Left lung (tissue), 10 donors: Measurements from ENCODE around the gene N4BP3. TPM values are rescaled to one million over a fixed set of nuclear protein-coding genes. Genes with fewer than 3 reads are reported as not detected.
"Not testable (repeated sequence)": the region's sequence is repeated elsewhere in the genome, so short reads cannot be mapped to it uniquely, and the experiment has no call there.

ENCODE experiments used
- ATAC-seq: fragments of 200-7000 bp; cut with Tn5 transposase; one replicate; pipeline ENCODE4 v1.9.1; 2020; ENCODE audit warnings: moderate library complexity
- DNase-seq, 4 donors: peaks; one replicate each; pipeline ENCODE4 v3.0.0-alpha.2; 2013 to 2020
- H3K27ac ChIP-seq, 2 donors: fragments of 200-600 bp; sonication (generic) in 1 of 2; one replicate each; pipeline versions ENCODE4 v1.5.0 to v1.8.0; 2020 to 2021
- H3K27me3 ChIP-seq, 2 donors: fragments of 200-600 bp; sonication (generic) in 1 of 2; one replicate each; pipeline versions ENCODE4 v1.5.0 to v1.8.0; 2020 to 2021
- H3K36me3 ChIP-seq, 2 donors: fragments of 200-600 bp; sonication (generic) in 1 of 2; one replicate each; pipeline versions ENCODE4 v1.5.0 to v1.8.0; 2020 to 2021
- H3K4me1 ChIP-seq, 2 donors: fragments of 200-600 bp; one replicate each; pipeline ENCODE4 v1.8.0; 2021
- H3K4me3 ChIP-seq, 2 donors: fragments of 200-600 bp; sonication (generic) in 1 of 2; one replicate each; pipeline versions ENCODE4 v1.5.0 to v1.8.0; 2020 to 2021; ENCODE audit warnings: mild to moderate bottlenecking in 1 of 2
- H3K9me3 ChIP-seq, 2 donors: fragments of 200-600 bp; sonication (generic) in 1 of 2; one replicate each; pipeline versions ENCODE4 v1.5.0 to v1.8.0; 2020 to 2021
- CTCF ChIP-seq, 2 donors: fragments of 200-600 bp; sonication (generic) in 1 of 2; IDR thresholded peaks; one replicate each; pipeline versions ENCODE4 v1.5.0 to v1.8.0; 2021; ENCODE audit warnings: antibody characterized with exemption in 2 of 2
- intact Hi-C, 2 donors: fragments of 100-400 bp; cut with DNase I; formaldehyde crosslinking; loops; one replicate each; pipeline versions ENCODE4 v1.11.2 to v1.14.2; 2022
- polyA plus RNA-seq, 6 donors: library from polyadenylated mRNA; unstranded; fragments of 120-200 nt; gene quantifications; one replicate each; pipeline ENCODE4 v1.2.1, GENCODE V29; 2013; ENCODE audit not compliant: insufficient read length in 6 of 6
- total RNA-seq, 2 donors: library from RNA; stranded (reverse); fragmentation: NEBNext Ultra II Directional; extraction: Animal tissue kit (Norgen Biotek cat#: 25700); gene quantifications; one replicate each; pipeline ENCODE4 v1.2.1, GENCODE V29; 2021
- donor health status: DM: no; HTN: yes; CAD: no.
- donor health status: DM: no; HTN: no; CAD: no.

The N4BP3 gene
- total and polyA plus RNA-seq, 8 donors, result 3.6 to 20.4 (median 15.4) TPM

GRCh38 chr5:178083922-178084321 lies 29.4 kb upstream of the N4BP3 start:
- TF ChIP-seq CTCF (IDR thresholded peaks at IDR 0.05), result no peak
- intact Hi-C loops, result no loop called here
- DNase-seq, result no peak
- no peaks in the 10 kb centered on the region for H3K9me3 ChIP-seq
- H3K27me3 ChIP-seq, result peaks cover 0 to 29% of the 10 kb centered on the region in 2 donors
- ATAC-seq, result no peak
- H3K27ac ChIP-seq, result no peak overlapping the region
- H3K36me3 ChIP-seq, result no peaks in the 10 kb centered on the region
- no peaks in the 10 kb centered on the region for H3K4me1 ChIP-seq
- no peak overlapping the region for H3K4me3 ChIP-seq

GRCh38 chr5:178085316-178085715 lies 28.0 kb upstream of the N4BP3 start:
- H3K4me3 ChIP-seq, result no peak overlapping the region
- H3K27ac ChIP-seq, result no peak overlapping the region
- intact Hi-C loops, result no loop called here
- DNase-seq, result no peak
- peaks cover 0 to 29% of the 10 kb centered on the region in 2 donors for H3K27me3 ChIP-seq
- ATAC-seq, result no peak
- no peaks in the 10 kb centered on the region for H3K36me3 ChIP-seq
- no peaks in the 10 kb centered on the region for H3K4me1 ChIP-seq
- TF ChIP-seq CTCF (IDR thresholded peaks at IDR 0.05), result no peak
- no peaks in the 10 kb centered on the region for H3K9me3 ChIP-seq

GRCh38 chr5:178086266-178086665 lies 27.1 kb upstream of the N4BP3 start:
- intact Hi-C loops, result no loop called here
- TF ChIP-seq CTCF (IDR thresholded peaks at IDR 0.05), result no peak
- Histone ChIP-seq H3K36me3 (no peaks in the 10 kb centered on the region), H3K4me1 (no peaks in the 10 kb centered on the region), H3K4me3 (no peak overlapping the region), H3K27me3 (peaks cover 0 to 29% of the 10 kb centered on the region in 2 donors), H3K9me3 (no peaks in the 10 kb centered on the region), H3K27ac (no peak overlapping the region)
- DNase-seq (no peak), ATAC-seq (peak; percentile 34)

- ATAC-seq, H3K36me3 ChIP-seq, H3K27ac ChIP-seq, H3K4me1 ChIP-seq, H3K4me3 ChIP-seq, intact Hi-C loops, H3K9me3 ChIP-seq, DNase-seq: not testable (repeated sequence)
- peaks cover 0 to 29% of the 10 kb centered on the region in 2 donors for H3K27me3 ChIP-seq
Measured at GRCh38 chr5:178087199-178087598, 26.1 kb upstream of the N4BP3 start.

GRCh38 chr5:178090856-178091255 lies 22.5 kb upstream of the N4BP3 start:
- no peak for TF ChIP-seq CTCF (IDR thresholded peaks at IDR 0.05)
- Histone ChIP-seq H3K36me3 (no peaks in the 10 kb centered on the region), H3K4me1 (no peaks in the 10 kb centered on the region), H3K27ac (no peak overlapping the region), H3K27me3 (peaks cover 0 to 18% of the 10 kb centered on the region in 2 donors), H3K9me3 (peaks cover 0 to 4% of the 10 kb centered on the region in 2 donors), H3K4me3 (no peak overlapping the region)
- no peak for ATAC-seq
- DNase-seq, result no peak
- intact Hi-C loops, result no loop called here

- H3K27ac ChIP-seq, result no peak overlapping the region
- no peak overlapping the region for H3K4me3 ChIP-seq
- intact Hi-C loops, result no loop called here
- H3K36me3 ChIP-seq, result no peaks in the 10 kb centered on the region
- H3K9me3 ChIP-seq, result peaks cover 0 to 4% of the 10 kb centered on the region in 2 donors
- no peaks in the 10 kb centered on the region for H3K4me1 ChIP-seq
- H3K27me3 ChIP-seq, result no peaks in the 10 kb centered on the region
- no peak for DNase-seq
- no peak for TF ChIP-seq CTCF (IDR thresholded peaks at IDR 0.05)
- ATAC-seq, result no peak
Measured at GRCh38 chr5:178093134-178093533, 20.2 kb upstream of the N4BP3 start.
